Endothelial cell of umbilical vein (primary cell): ENCODE data around the gene APBB1. TPM values are rescaled to one million over a fixed set of nuclear protein-coding genes. Genes with fewer than 3 reads are reported as not detected.

Experiments used
- BruUV-seq: library from RNA; stranded (reverse); fragments of 400-500 nt; replicated peaks from 2 replicates; lab custom pipeline; 2021; lab: Mats Ljungman, UMichigan
- CTCF ChIA-PET: fragments of 300-600, 350-600 bp; sonication (Branson Sonifier 250); formaldehyde crosslinking; loops from one replicate; lab custom pipeline; 2021; ENCODE audit warnings: antibody characterized with exemption, inconsistent platforms; lab: Charles Lee
- POLR2A ChIA-PET: fragments of 300-600, 350-600 bp; sonication (Branson Sonifier 250); formaldehyde crosslinking; loops from one replicate; lab custom pipeline; 2021; ENCODE audit warnings: antibody characterized with exemption, inconsistent platforms; lab: Charles Lee
- DNase-seq: peaks from one replicate; pipeline ENCODE4 v3.0.0-alpha.2; 2011; ENCODE audit warnings: low read depth, low spot score
- FAIRE-seq: peaks from 2 replicates; lab custom pipeline; 2011; peaks lifted over from hg19 to GRCh38; lab: Jason Lieb, UNC
- H2AFZ ChIP-seq: 2 replicates; pipeline ENCODE4 v1.6.0; 2012; ENCODE audit warnings: low read depth, low read length, control low read depth, inconsistent platforms
- H3K27ac ChIP-seq: 2 replicates; pipeline ENCODE4 v1.5.1; 2011; ENCODE audit warnings: low read depth, mild to moderate bottlenecking, control low read depth, low read length, moderate library complexity; ENCODE audit not compliant: insufficient read depth
- H3K27me3 ChIP-seq, 2 experiments: 2 replicates each; pipeline versions ENCODE4 v1.6.0 to v1.6.1; 2011; ENCODE audit warnings: low read length in 2 of 2, mixed read lengths in 1 of 2; ENCODE audit not compliant: control insufficient read depth in 2 of 2, insufficient read depth in 2 of 2
- H3K36me3 ChIP-seq, 2 experiments: 2 replicates in 1 of 2; 3 replicates in 1 of 2; pipeline ENCODE4 v1.5.1; 2011; ENCODE audit warnings: low read length in 2 of 2, mild to moderate bottlenecking in 1 of 2, moderate library complexity in 1 of 2; ENCODE audit not compliant: control insufficient read depth in 2 of 2, insufficient read depth in 2 of 2; ENCODE audit errors: extremely low read depth in 1 of 2
- H3K4me1 ChIP-seq: 3 replicates; pipeline ENCODE4 v1.5.1; 2011; ENCODE audit warnings: mild to moderate bottlenecking, low read length; ENCODE audit not compliant: control insufficient read depth, insufficient read depth; ENCODE audit errors: extremely low read depth
- H3K4me2 ChIP-seq: 2 replicates; pipeline ENCODE4 v1.6.1; 2011; ENCODE audit warnings: low read length, control low read depth, mixed read lengths; ENCODE audit not compliant: insufficient read depth
- H3K4me3 ChIP-seq, 3 experiments: fragments of 200-600 bp in 1 of 3; sonication (generic), shearing (Covaris generic) in 1 of 3; replicated peaks in 1 of 3; 2 replicates each; pipeline ENCODE4 v1.5.1; 2011 to 2016; ENCODE audit warnings: control low read depth in 3 of 3, low read length in 3 of 3, mild to moderate bottlenecking in 2 of 3, inconsistent platforms in 1 of 3, low read depth in 1 of 3, moderate library complexity in 1 of 3; ENCODE audit not compliant: insufficient read depth in 1 of 3
- H3K79me2 ChIP-seq: 2 replicates; pipeline ENCODE4 v1.6.0; 2012; ENCODE audit warnings: low read length, inconsistent platforms; ENCODE audit not compliant: control insufficient read depth, insufficient read depth
- H3K9ac ChIP-seq: replicated peaks from 2 replicates; pipeline ENCODE3; 2011; ENCODE audit warnings: low read length, control low read depth; ENCODE audit not compliant: insufficient read depth; ENCODE audit errors: extremely low read depth
- H3K9me1 ChIP-seq: replicated peaks from 3 replicates; pipeline ENCODE4 v1.6.0; 2011; ENCODE audit warnings: mild to moderate bottlenecking, low read length; ENCODE audit not compliant: control insufficient read depth, insufficient read depth; ENCODE audit errors: extremely low read depth
- H3K9me3 ChIP-seq: replicated peaks from 2 replicates; pipeline ENCODE4 v1.5.1; 2012; ENCODE audit warnings: low read length, inconsistent platforms; ENCODE audit not compliant: control insufficient read depth, insufficient read depth
- H4K20me1 ChIP-seq: replicated peaks from 2 replicates; pipeline ENCODE3; 2011; ENCODE audit warnings: mild to moderate bottlenecking, low read length; ENCODE audit not compliant: control insufficient read depth, insufficient read depth; ENCODE audit errors: extremely low read depth
- CTCF ChIP-seq, 2 donors: IDR thresholded peaks; 1 replicate in 1 of 2; 2 replicates in 1 of 2; pipeline ENCODE4 v1.5.1; 2011; ENCODE audit warnings: low read length in 2 of 2, mild to moderate bottlenecking in 2 of 2, moderate library complexity in 2 of 2, control low read depth in 1 of 2, inconsistent platforms in 1 of 2, low read depth in 1 of 2; ENCODE audit not compliant: insufficient read depth in 1 of 2; ENCODE audit errors: extremely low read depth in 1 of 2
- EZH2 ChIP-seq: IDR thresholded peaks from 2 replicates; pipeline ENCODE4 v1.6.1; 2012; ENCODE audit warnings: borderline replicate concordance, low read depth, mild to moderate bottlenecking, moderate library complexity, low read length, inconsistent platforms; ENCODE audit not compliant: severe bottlenecking
- FOS ChIP-seq: IDR thresholded peaks from 2 replicates; pipeline ENCODE4 v1.6.1; 2011; ENCODE audit warnings: mild to moderate bottlenecking, low read length, moderate library complexity, borderline replicate concordance; ENCODE audit not compliant: insufficient read depth
- GATA2 ChIP-seq: IDR thresholded peaks from 2 replicates; pipeline ENCODE4 v1.7.0; 2011; ENCODE audit warnings: low read depth, mild to moderate bottlenecking, moderate library complexity, mixed read lengths, low read length; ENCODE audit not compliant: insufficient read length, insufficient read depth
- JUN ChIP-seq: IDR thresholded peaks from 2 replicates; pipeline ENCODE4 v1.6.1; 2011; ENCODE audit warnings: borderline replicate concordance, low read depth; ENCODE audit not compliant: insufficient read length, insufficient read depth
- MAX ChIP-seq: IDR thresholded peaks from 2 replicates; pipeline ENCODE4 v1.6.1; 2011; ENCODE audit not compliant: insufficient read depth, insufficient read length
- MYC ChIP-seq: IDR thresholded peaks from one replicate; pipeline ENCODE4 v1.6.1; 2011; ENCODE audit warnings: mild to moderate bottlenecking, low read depth, low read length
- POLR2A ChIP-seq: IDR thresholded peaks from 2 replicates; pipeline ENCODE4 v1.6.1; 2012; ENCODE audit warnings: low read depth, mild to moderate bottlenecking, control low read depth, low read length
- POLR2AphosphoS5 ChIP-seq: IDR thresholded peaks from 2 replicates; pipeline ENCODE4 v1.6.1; 2012; ENCODE audit warnings: low read depth, mild to moderate bottlenecking, control low read depth, low read length, moderate library complexity; ENCODE audit not compliant: insufficient read depth
- dilution Hi-C: fragments of 300-500 bp; cut with MboI; formaldehyde crosslinking; loops from one replicate; pipeline ENCODE4 v1.15.0; 2019; ENCODE audit warnings: low sequenced_read_pairs; ENCODE audit not compliant: extremely low pct_ligation_motif_present
- intact Hi-C: fragments of 100-400 bp; cut with micrococcal nuclease; formaldehyde crosslinking; loops from one replicate; pipeline ENCODE4 v1.10.0; 2022
- polyA plus RNA-seq, 4 experiments: library from polyadenylated mRNA; depleted of rRNA in 3 of 4; stranded (reverse) in 3 of 4; unstranded in 1 of 4; fragments of >200 nt; gene quantifications; 2 replicates each; pipeline versions ENCODE4 v1.2.1 to v1.2.3, GENCODE V29; 2011 to 2012; ENCODE audit warnings: missing spikeins in 1 of 4
- total RNA-seq: library from RNA; stranded (reverse); gene quantifications from 2 replicates; pipeline ENCODE4 v1.2.3, GENCODE V29; 2021

APBB1 gene
- total and polyA plus RNA-seq, 2 donors (not counting 3 experiments of a cell fraction or from before 2014, with no cell fraction given) = 48.0 to 63.5 TPM

GRCh38 chr11:6350486-6350885 lies 68.4 kb downstream of the APBB1 start:
- DNase-seq (no peak), FAIRE-seq (no peak)
- Histone ChIP-seq H3K9me1 (no peaks in the 10 kb centered on the region), H3K9me3 (no peaks in the 10 kb centered on the region), H2AFZ (no peak overlapping the region), H3K9ac (no peak overlapping the region), H3K4me3 (no peak overlapping the region), H3K36me3 (no peaks in the 10 kb centered on the region), H4K20me1 (no peaks in the 10 kb centered on the region), H3K27ac (no peak overlapping the region), H3K79me2 (no peaks in the 10 kb centered on the region), H3K4me1 (peaks cover 9% of the 10 kb centered on the region), H3K27me3 (peaks cover 4 to 8% of the 10 kb centered on the region in 2 experiments), H3K4me2 (no peak overlapping the region)
- TF ChIP-seq POLR2A (no peak), EZH2 (no peak), MAX (no peak), MYC (no peak), POLR2AphosphoS5 (no peak), FOS (no peak), GATA2 (no peak), JUN (no peak), CTCF (IDR thresholded peaks at IDR 0.05; ENCODE audit: extremely low read depth in 1 of 2, insufficient read depth in 1 of 2, low read depth in 1 of 2, low read length in 2 of 2) (no peak)
- POLR2A ChIA-PET = no interaction called here
- intact Hi-C loops = no loop called here
- dilution Hi-C loops = no loop called here
- CTCF ChIA-PET = interaction anchor here (1.3 to 5.9 kb wide), 6 partner anchors 12 to 358 kb away, joined by 5 to 92 read pairs (median 10); partner anchors contain the start of gene CAVIN3
- BruUV-seq = no TSS peak
